ENCODE data around the gene C19orf81. TPM values are rescaled to one million over a fixed set of nuclear protein-coding genes. Genes with fewer than 3 reads are reported as not detected.
A peak's percentile ranks its signal among the peaks of the same experiment; 100 is the strongest.

C19orf81 gene
- total and polyA plus RNA-seq, 4 donors: 1.4 to 7.1 (median 6.2) TPM

DNA sequence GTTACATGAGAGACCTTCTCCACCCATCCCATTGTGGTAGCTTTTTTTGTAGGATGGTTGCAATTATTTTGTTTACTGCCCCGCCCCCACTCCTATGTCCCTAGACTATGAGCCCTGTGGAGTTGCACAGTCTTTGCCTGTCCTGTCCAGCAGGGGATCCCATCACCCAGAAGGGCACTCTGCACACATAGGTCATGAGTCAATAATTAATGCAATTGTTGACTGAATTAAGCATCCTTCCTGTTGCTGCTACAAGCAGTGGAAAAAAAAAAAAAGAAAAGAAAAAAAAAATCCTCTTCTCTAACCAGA is 14.2 kb downstream of the C19orf81 start:
- H3K27me3 ChIP-seq (ENCODE audit: control insufficient read depth, insufficient read depth, low read length): peaks cover 22% of the 10 kb centered on the region
- no CpG with 5 or more reads among the region's 1 CpG for WGBS (ENCODE audit: insufficient coverage)

GRCh38 chr19:50664204-50664603 is 15.0 kb downstream of the C19orf81 start:
- no peak overlapping the region for H3K27ac ChIP-seq (ENCODE audit: low read depth, low read length)
- H3K27me3 ChIP-seq (ENCODE audit: control insufficient read depth, insufficient read depth, low read length): peaks cover 25% of the 10 kb centered on the region
- 91% methylated on average over 5 of the region's 6 CpGs for whole genome bisulfite sequencing (ENCODE audit: insufficient coverage)

More for the DNA sequence above, 14.2 kb downstream of the C19orf81 start:
- H3K4me1 ChIP-seq (ENCODE audit: control insufficient read depth, insufficient read depth, low read length): peaks cover 21% of the 10 kb centered on the region
- no peaks in the 10 kb centered on the region for H3K9me3 ChIP-seq (ENCODE audit: control insufficient read depth, insufficient read depth, low read length)
- no peak overlapping the region for H3K4me3 ChIP-seq (ENCODE audit: low read depth, low read length)
- no peak for DNase-seq (ENCODE audit: low read depth in 4 of 6, low spot score in 6 of 6)
- no peak overlapping the region for H3K27ac ChIP-seq (ENCODE audit: low read depth, low read length)
- H3K36me3 ChIP-seq (ENCODE audit: control insufficient read depth, insufficient read depth, low read length): peaks cover 42% of the 10 kb centered on the region

GRCh38 chr19:50666346-50667176 is 17.3 kb downstream of the C19orf81 start:
- Histone ChIP-seq H3K27ac (ENCODE audit: low read depth, low read length) (no peak overlapping the region), H3K4me1 (ENCODE audit: control insufficient read depth, insufficient read depth, low read length) (peaks cover 7% of the 10 kb centered on the region), H3K27me3 (ENCODE audit: control insufficient read depth, insufficient read depth, low read length) (peaks cover 25% of the 10 kb centered on the region), H3K9me3 (ENCODE audit: control insufficient read depth, insufficient read depth, low read length) (no peaks in the 10 kb centered on the region), H3K4me3 (ENCODE audit: low read depth, low read length) (no peak overlapping the region), H3K36me3 (ENCODE audit: control insufficient read depth, insufficient read depth, low read length) (peaks cover 42% of the 10 kb centered on the region)
- DNase-seq (ENCODE audit: low read depth in 4 of 6, low spot score in 6 of 6): no peak
- WGBS (ENCODE audit: insufficient coverage): 26% methylated on average over 47 of the region's 47 CpGs

More at GRCh38 chr19:50664204-50664603, 15.0 kb downstream of the C19orf81 start:
- Histone ChIP-seq H3K4me3 (ENCODE audit: low read depth, low read length) (no peak overlapping the region), H3K9me3 (ENCODE audit: control insufficient read depth, insufficient read depth, low read length) (no peaks in the 10 kb centered on the region), H3K4me1 (ENCODE audit: control insufficient read depth, insufficient read depth, low read length) (peaks cover 15% of the 10 kb centered on the region), H3K36me3 (ENCODE audit: control insufficient read depth, insufficient read depth, low read length) (peaks cover 45% of the 10 kb centered on the region)
- DNase-seq (ENCODE audit: low read depth in 4 of 6, low spot score in 6 of 6): no peak

- H3K4me1 ChIP-seq (ENCODE audit: control insufficient read depth, insufficient read depth, low read length): peaks cover 7% of the 10 kb centered on the region
- H3K27me3 ChIP-seq (ENCODE audit: control insufficient read depth, insufficient read depth, low read length): peaks cover 23% of the 10 kb centered on the region
- no peak overlapping the region for H3K27ac ChIP-seq (ENCODE audit: low read depth, low read length)
- no peak for DNase-seq (ENCODE audit: low read depth in 4 of 6, low spot score in 6 of 6)
- no peaks in the 10 kb centered on the region for H3K9me3 ChIP-seq (ENCODE audit: control insufficient read depth, insufficient read depth, low read length)
- WGBS (ENCODE audit: insufficient coverage): 10% methylated on average over 53 of the region's 56 CpGs
- H3K36me3 ChIP-seq (ENCODE audit: control insufficient read depth, insufficient read depth, low read length): peaks cover 41% of the 10 kb centered on the region
- no peak overlapping the region for H3K4me3 ChIP-seq (ENCODE audit: low read depth, low read length)
Observed at GRCh38 chr19:50667177-50667758, 18.0 kb downstream of the C19orf81 start.

DNA sequence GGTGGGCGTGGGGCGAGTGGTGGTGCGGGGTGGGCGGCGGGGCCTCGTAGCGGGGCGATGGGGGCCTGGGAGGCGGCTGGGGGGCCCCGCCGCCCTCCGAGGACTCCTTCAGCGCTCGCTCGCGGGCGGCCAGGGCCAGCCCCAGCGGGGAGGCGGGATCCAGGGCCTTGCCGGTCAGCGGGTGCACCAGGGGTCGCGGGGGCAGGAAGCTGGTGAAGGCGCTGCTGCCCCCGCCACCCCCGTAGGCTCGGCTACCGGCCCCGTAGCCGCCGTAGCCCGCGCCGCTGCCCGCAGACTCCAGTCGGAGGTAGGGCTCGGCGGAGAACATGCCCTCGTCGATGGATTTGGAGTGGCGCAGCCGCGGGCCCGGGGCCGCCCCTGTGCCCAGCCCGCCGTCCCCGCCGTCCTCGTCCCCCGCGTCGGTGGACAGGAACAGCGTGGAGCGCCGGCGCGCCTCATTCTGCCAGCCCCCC is 18.6 kb downstream of the C19orf81 start:
- H3K4me1 ChIP-seq (ENCODE audit: control insufficient read depth, insufficient read depth, low read length): peaks cover 7% of the 10 kb centered on the region
- H3K36me3 ChIP-seq (ENCODE audit: control insufficient read depth, insufficient read depth, low read length): peaks cover 37% of the 10 kb centered on the region
- DNase-seq (ENCODE audit: low read depth in 4 of 6, low spot score in 6 of 6): no peak
- H3K27ac ChIP-seq (ENCODE audit: low read depth, low read length): no peak overlapping the region
- H3K27me3 ChIP-seq (ENCODE audit: control insufficient read depth, insufficient read depth, low read length): peaks cover 25% of the 10 kb centered on the region
- no peaks in the 10 kb centered on the region for H3K9me3 ChIP-seq (ENCODE audit: control insufficient read depth, insufficient read depth, low read length)
- WGBS (ENCODE audit: insufficient coverage): 11% methylated on average over 58 of the region's 58 CpGs
- H3K4me3 ChIP-seq (ENCODE audit: low read depth, low read length): no peak overlapping the region

- H3K36me3 ChIP-seq (ENCODE audit: control insufficient read depth, insufficient read depth, low read length): peaks cover 37% of the 10 kb centered on the region
- no peak overlapping the region for H3K4me3 ChIP-seq (ENCODE audit: low read depth, low read length)
- WGBS (ENCODE audit: insufficient coverage): 8% methylated on average over 47 of the region's 49 CpGs
- no peaks in the 10 kb centered on the region for H3K9me3 ChIP-seq (ENCODE audit: control insufficient read depth, insufficient read depth, low read length)
- peaks cover 25% of the 10 kb centered on the region for H3K27me3 ChIP-seq (ENCODE audit: control insufficient read depth, insufficient read depth, low read length)
- peaks cover 7% of the 10 kb centered on the region for H3K4me1 ChIP-seq (ENCODE audit: control insufficient read depth, insufficient read depth, low read length)
- DNase-seq (ENCODE audit: low read depth in 4 of 6, low spot score in 6 of 6): no peak
- H3K27ac ChIP-seq (ENCODE audit: low read depth, low read length): no peak overlapping the region
Observed at GRCh38 chr19:50668416-50668815, 19.2 kb downstream of the C19orf81 start.

- WGBS (ENCODE audit: insufficient coverage): 45% methylated on average over 8 of the region's 20 CpGs
- H3K4me1 ChIP-seq (ENCODE audit: control insufficient read depth, insufficient read depth, low read length): peaks cover 7% of the 10 kb centered on the region
- H3K27ac ChIP-seq (ENCODE audit: low read depth, low read length): no peak overlapping the region
- no peak overlapping the region for H3K4me3 ChIP-seq (ENCODE audit: low read depth, low read length)
- H3K36me3 ChIP-seq (ENCODE audit: control insufficient read depth, insufficient read depth, low read length): peaks cover 40% of the 10 kb centered on the region
- H3K27me3 ChIP-seq (ENCODE audit: control insufficient read depth, insufficient read depth, low read length): peaks cover 25% of the 10 kb centered on the region
- DNase-seq (ENCODE audit: low read depth in 4 of 6, low spot score in 6 of 6): no peak
- no peaks in the 10 kb centered on the region for H3K9me3 ChIP-seq (ENCODE audit: control insufficient read depth, insufficient read depth, low read length)
Observed at GRCh38 chr19:50668879-50669278, 19.6 kb downstream of the C19orf81 start.

DNA sequence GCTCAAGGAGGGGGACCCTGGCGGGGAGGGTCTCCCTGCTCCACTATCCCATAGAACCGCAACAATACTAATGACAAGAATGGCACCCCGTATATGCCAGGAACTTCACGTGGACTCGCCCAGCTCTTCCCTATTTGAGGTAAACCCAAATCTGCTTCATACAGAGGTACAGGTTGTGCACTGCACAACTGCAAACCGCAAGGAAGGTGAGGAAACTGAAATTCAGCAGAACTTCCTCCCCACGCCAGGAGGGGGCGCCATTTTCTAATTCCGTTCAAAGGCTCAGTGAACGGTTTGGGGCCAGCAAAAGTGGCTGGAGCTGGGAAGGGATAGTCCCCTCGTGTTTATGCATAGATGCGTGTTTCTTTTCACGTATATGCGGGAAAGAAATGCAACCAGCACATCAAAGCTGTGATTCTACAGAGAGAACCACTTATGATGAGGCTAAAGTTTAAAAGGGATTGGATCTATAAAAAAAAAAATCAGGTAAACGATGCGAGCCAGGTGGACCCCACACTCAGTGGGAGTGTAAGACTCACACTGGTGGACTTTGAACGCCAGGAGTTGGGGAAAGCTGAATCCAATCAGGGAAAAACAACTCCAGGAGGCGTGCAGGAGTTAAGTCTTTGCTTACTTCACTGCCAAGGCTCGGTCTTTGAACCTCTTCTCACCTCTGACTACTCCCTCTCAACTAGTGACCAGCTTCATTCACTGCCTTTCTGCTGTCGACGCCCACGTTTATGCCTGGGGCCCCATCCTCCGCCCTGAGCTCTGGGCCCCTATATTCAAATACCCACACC is 20.3 kb downstream of the C19orf81 start:
- no peak overlapping the region for H3K27ac ChIP-seq (ENCODE audit: low read depth, low read length)
- peaks cover 40% of the 10 kb centered on the region for H3K36me3 ChIP-seq (ENCODE audit: control insufficient read depth, insufficient read depth, low read length)
- DNase-seq (ENCODE audit: low read depth in 4 of 6, low spot score in 6 of 6): peak in 2 of 6 donors; percentile 45 to 74
- no peaks in the 10 kb centered on the region for H3K9me3 ChIP-seq (ENCODE audit: control insufficient read depth, insufficient read depth, low read length)
- no peak overlapping the region for H3K4me3 ChIP-seq (ENCODE audit: low read depth, low read length)
- 44% methylated on average over 20 of the region's 23 CpGs for whole genome bisulfite sequencing (ENCODE audit: insufficient coverage)
- H3K4me1 ChIP-seq (ENCODE audit: control insufficient read depth, insufficient read depth, low read length): peaks cover 7% of the 10 kb centered on the region
- peaks cover 25% of the 10 kb centered on the region for H3K27me3 ChIP-seq (ENCODE audit: control insufficient read depth, insufficient read depth, low read length)

DNA sequence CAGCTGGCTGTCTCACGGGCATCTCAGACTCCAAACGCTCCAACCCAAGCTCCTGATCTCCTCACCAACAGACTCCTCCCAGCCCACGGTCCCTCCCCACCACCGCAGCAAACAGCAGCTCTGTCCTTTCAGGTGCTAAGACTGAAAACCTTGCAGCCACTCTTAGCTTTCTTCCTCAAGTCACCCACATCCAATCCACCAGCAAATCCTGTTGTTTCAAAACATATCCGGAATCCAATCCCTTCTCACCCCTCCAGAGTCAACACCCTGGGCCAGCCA is 20.8 kb downstream of the C19orf81 start:
- Histone ChIP-seq H3K27me3 (ENCODE audit: control insufficient read depth, insufficient read depth, low read length) (peaks cover 25% of the 10 kb centered on the region), H3K27ac (ENCODE audit: low read depth, low read length) (no peak overlapping the region), H3K4me1 (ENCODE audit: control insufficient read depth, insufficient read depth, low read length) (peaks cover 7% of the 10 kb centered on the region), H3K36me3 (ENCODE audit: control insufficient read depth, insufficient read depth, low read length) (peaks cover 36% of the 10 kb centered on the region), H3K4me3 (ENCODE audit: low read depth, low read length) (no peak overlapping the region), H3K9me3 (ENCODE audit: control insufficient read depth, insufficient read depth, low read length) (no peaks in the 10 kb centered on the region)
- no peak for DNase-seq (ENCODE audit: low read depth in 4 of 6, low spot score in 6 of 6)
- 49% methylated on average over 5 of the region's 5 CpGs for WGBS (ENCODE audit: insufficient coverage)

All from spinal cord (tissue), 10 donors.